Measurements from ENCODE around the gene CYTH1. TPM values are rescaled to one million over a fixed set of nuclear protein-coding genes. Genes with fewer than 3 reads are reported as not detected.

Gene CYTH1
- total RNA-seq, 1 experiment from 2014 or later: 9.7 TPM

- no peaks in the 10 kb centered on the region for H3K9me3 Mint-ChIP-seq
- no peak overlapping the region for H4K8ac ChIP-seq (replicated peaks; ENCODE audit: insufficient read length, low read depth, low read length)
- no peak overlapping the region for H3K14ac ChIP-seq (ENCODE audit: insufficient read depth, low read length)
- H3K27me3 Mint-ChIP-seq (ENCODE audit: low read depth): no peaks in the 10 kb centered on the region; the same call in 1 of the 2 replicates
- no peak overlapping the region for H3K23ac ChIP-seq (ENCODE audit: insufficient read length, low read depth, low read length)
- no peak overlapping the region for H2AK5ac ChIP-seq (ENCODE audit: insufficient read length, low read length)
- H3K27me3 ChIP-seq (ENCODE audit: insufficient read depth, low read length): no peaks in the 10 kb centered on the region
- H2BK15ac ChIP-seq (ENCODE audit: low read depth, low read length): no peak overlapping the region
- H4K91ac ChIP-seq (ENCODE audit: insufficient read length, low read depth, low read length): no peak overlapping the region
- no peak for DNase-seq
- no peak overlapping the region for H2BK5ac ChIP-seq (ENCODE audit: insufficient read length, low read length)
- H3K4me1 ChIP-seq (ENCODE audit: insufficient read depth, low read length): no peaks in the 10 kb centered on the region
- H2BK12ac ChIP-seq (ENCODE audit: insufficient read length, low read depth, low read length): no peak overlapping the region
- no peaks in the 10 kb centered on the region for H3K23me2 ChIP-seq (ENCODE audit: insufficient read length, low read depth, low read length, poor library complexity, severe bottlenecking)
- no CpG with 5 or more reads among the region's 15 CpGs for WGBS (ENCODE audit: extremely low coverage, insufficient read length, low lambda C conversion rate)
- no peaks in the 10 kb centered on the region for H3K36me3 Mint-ChIP-seq (ENCODE audit: insufficient read depth in 1 of 3, low read depth in 3 of 3)
- no peak overlapping the region for H3K56ac ChIP-seq (ENCODE audit: insufficient read length, low read depth, low read length)
- H3K4me3 Mint-ChIP-seq: no peak overlapping the region
- no peaks in the 10 kb centered on the region for H3K9me3 ChIP-seq (ENCODE audit: control insufficient read depth, low read depth, low read length)
- no peak overlapping the region for H2BK120ac ChIP-seq (ENCODE audit: low read depth, low read length, poor library complexity, severe bottlenecking)
- H3K79me1 ChIP-seq (ENCODE audit: insufficient read depth, low read depth, low read length, poor library complexity, severe bottlenecking): no peaks in the 10 kb centered on the region
- no peak overlapping the region for H2AFZ ChIP-seq (ENCODE audit: low read length)
- H3K4me1 Mint-ChIP-seq: peaks cover 6 to 11% of the 10 kb centered on the region in 2 experiments; a peak in 3 of 4 replicates
- H3K27ac Mint-ChIP-seq: no peak overlapping the region
- no peak overlapping the region for H3K4me2 ChIP-seq (ENCODE audit: insufficient read depth, insufficient read length, low read length)
- H3K18ac ChIP-seq (ENCODE audit: insufficient read length, low read depth, low read length): no peak overlapping the region
- no peaks in the 10 kb centered on the region for H3K79me2 ChIP-seq (ENCODE audit: insufficient read depth, low read length)
- H4K5ac ChIP-seq (ENCODE audit: insufficient read length, low read depth, low read length): no peak overlapping the region
- H3T11ph ChIP-seq (ENCODE audit: low read length): no peak overlapping the region
- no peak overlapping the region for H3K9ac ChIP-seq (ENCODE audit: extremely low read depth, insufficient read length, low read length)
- no peaks in the 10 kb centered on the region for H4K20me1 ChIP-seq (ENCODE audit: control insufficient read depth, insufficient read depth, insufficient read length)
- TF ChIP-seq CTCF (conservative IDR thresholded peaks at IDR 0.05): no peak
- H3K4ac ChIP-seq (ENCODE audit: low read depth, low read length): no peak overlapping the region
- no peak overlapping the region for H3K27ac ChIP-seq (ENCODE audit: insufficient read length, low read depth, low read length)
- no peak overlapping the region for H2BK20ac ChIP-seq (ENCODE audit: low read depth, low read length, poor library complexity, severe bottlenecking)
These were observed 116.6 kb downstream of the CYTH1 start for GRCh38 chr17:78665387-78665951.
